HepG2 (cell line): ENCODE measurements around the gene PRR35. TPM values are rescaled to one million over a fixed set of nuclear protein-coding genes. Genes with fewer than 3 reads are reported as not detected.
A peak's percentile ranks its signal among the peaks of the same experiment; 100 is the strongest.

Experiments used
- AGO2 ChIP-seq: fragments of 200-400 bp; formaldehyde crosslinking; optimal IDR thresholded peaks from 2 replicates; pipeline ENCODE3; 2017; ENCODE audit warnings: mild to moderate bottlenecking, low read depth, low read length, moderate library complexity
- AKAP8 ChIP-seq: sonication (generic); formaldehyde crosslinking; IDR thresholded peaks from 2 replicates; pipeline ENCODE4 v1.5.1; 2020; ENCODE audit warnings: mild to moderate bottlenecking, missing genetic modification reagents
- CEBPG ChIP-seq: IDR thresholded peaks from 2 replicates; pipeline ENCODE4 v1.6.1; 2016
- FIP1L1 ChIP-seq: fragments of 200-400 bp; formaldehyde crosslinking; IDR thresholded peaks from 2 replicates; pipeline ENCODE4 v1.6.1; 2018; ENCODE audit warnings: low read depth, mild to moderate bottlenecking, low read length, moderate library complexity, borderline replicate concordance; ENCODE audit not compliant: insufficient read depth
- FOXA1 ChIP-seq, 2 experiments: fragments of 450-650 bp in 1 of 2; sonication (generic) in 1 of 2; formaldehyde crosslinking in 1 of 2; IDR thresholded peaks; 2 replicates each; pipeline versions ENCODE4 v1.4.0 to v1.6.1; 2016 to 2020; ENCODE audit warnings: missing genetic modification reagents in 1 of 2
- KAT7 ChIP-seq: IDR thresholded peaks from 2 replicates; pipeline ENCODE4 v1.6.1; 2018; ENCODE audit warnings: borderline replicate concordance, missing compliant biosample characterization
- KIAA2018 ChIP-seq: sonication (generic); formaldehyde crosslinking; IDR thresholded peaks from 2 replicates; pipeline ENCODE4 v1.5.0; 2020; ENCODE audit warnings: mild to moderate bottlenecking, missing genetic modification reagents, borderline replicate concordance
- MYC ChIP-seq: sonication (generic); formaldehyde crosslinking; IDR thresholded peaks from 2 replicates; pipeline ENCODE4 v1.9.0; 2021; ENCODE audit warnings: missing genetic modification reagents, borderline replicate concordance
- NPAS2 ChIP-seq: sonication (generic); formaldehyde crosslinking; IDR thresholded peaks from 2 replicates; pipeline ENCODE4 v1.8.0; 2022; ENCODE audit warnings: mild to moderate bottlenecking, missing genetic modification reagents, borderline replicate concordance
- POLR2A ChIP-seq, 2 experiments: IDR thresholded peaks; 2 replicates each; pipeline ENCODE4 v1.6.1; 2011; ENCODE audit warnings: low read depth in 2 of 2, low read length in 2 of 2, mild to moderate bottlenecking in 1 of 2, moderate library complexity in 1 of 2; ENCODE audit not compliant: insufficient read depth in 1 of 2
- POLR2AphosphoS5 ChIP-seq: IDR thresholded peaks from 2 replicates; pipeline ENCODE4 v1.6.1; 2012; ENCODE audit warnings: low read depth, low read length
- RBM22 ChIP-seq: fragments of 200-400 bp; formaldehyde crosslinking; optimal IDR thresholded peaks from 2 replicates; pipeline ENCODE3; 2017; ENCODE audit warnings: mild to moderate bottlenecking, low read length, moderate library complexity
- TFAP4 ChIP-seq: sonication (generic); IDR thresholded peaks from 2 replicates; pipeline ENCODE4 v1.6.1; 2016; ENCODE audit warnings: low read depth, borderline replicate concordance
- ZC3H13 ChIP-seq: sonication (generic); formaldehyde crosslinking; IDR thresholded peaks from 2 replicates; pipeline ENCODE4 v1.8.1; 2023; ENCODE audit warnings: mild to moderate bottlenecking, missing genetic modification reagents, moderate library complexity
- ZNF772 ChIP-seq: sonication (generic); formaldehyde crosslinking; IDR thresholded peaks from 2 replicates; pipeline ENCODE4 v1.5.0; 2020; ENCODE audit warnings: mild to moderate bottlenecking, missing genetic modification reagents
- polyA plus RNA-seq, 8 experiments: library from polyadenylated mRNA; depleted of rRNA in 3 of 8; stranded (reverse) in 7 of 8; unstranded in 1 of 8; fragments of >200 nt; fragmentation: Illumina TruSeq in 4 of 8; extraction: Trizol in 4 of 8; gene quantifications; 2 replicates each; pipeline versions ENCODE4 v1.2.1 to v1.2.3, GENCODE V29; 2011 to 2016; ENCODE audit warnings: low read depth in 4 of 8, missing spikeins in 1 of 8, mixed read lengths in 1 of 8; ENCODE audit not compliant: insufficient read depth in 1 of 8
- total RNA-seq, 5 experiments: library from RNA; depleted of rRNA; stranded (reverse); fragments of >200 nt; fragmentation: Illumina TruSeq; extraction: Trizol; gene quantifications; 2 replicates each; pipeline ENCODE4 v1.2.3, GENCODE V29; 2016; ENCODE audit warnings: low read depth in 1 of 5

Gene PRR35
- total and polyA plus RNA-seq, 2 of the 13 experiments (the other 11 are each of a cell fraction or from before 2014, with no cell fraction given) = 0.07 to 0.16 TPM

- TF ChIP-seq KIAA2018 (CRISPR knock-in tag) = no peak
- 0 out of 2 replicates have a peak, but pooled peaks have one; percentile 42 for TF ChIP-seq ZNF772
- peak; percentile 88; the same call in 1 of the 2 replicates for TF ChIP-seq FIP1L1
- TF ChIP-seq CEBPG = peak; percentile 24; the same call in 1 of the 2 replicates
- TF ChIP-seq POLR2A (IDR thresholded peaks at IDR 0.05; ENCODE audit: insufficient read depth in 1 of 2, low read depth in 2 of 2, low read length in 2 of 2) = peak in 1 of 2 experiments; percentile 67; a peak in 3 of 4 replicates
- TF ChIP-seq TFAP4 = no peak
- TF ChIP-seq KAT7 (CRISPR knock-in tag) = no peak
- TF ChIP-seq MYC = 0 out of 2 replicates have a peak, but pooled peaks have one; percentile 10
- TF ChIP-seq AGO2 = peak; percentile 96
- no peak for TF ChIP-seq FOXA1 (IDR thresholded peaks at IDR 0.05)
- TF ChIP-seq FOXA1 (CRISPR knock-in tag; IDR thresholded peaks at IDR 0.05) = 0 out of 2 replicates have a peak, but pooled peaks have one; percentile 1
- no peak for TF ChIP-seq NPAS2 (CRISPR knock-in tag)
- TF ChIP-seq RBM22 = peak; percentile 91
- TF ChIP-seq ZC3H13 (CRISPR knock-in tag) = peak; percentile 87
- TF ChIP-seq POLR2AphosphoS5 = peak; percentile 23
- TF ChIP-seq AKAP8 (CRISPR knock-in tag) = peak; percentile 97
- TF ChIP-seq, all 625 proteins: peak for 23
These were observed 37.0 kb upstream of the PRR35 start (continued) for GRCh38 chr16:523097-523741.
